Gastroesophageal sphincter (tissue), 4 donors: ENCODE data around the gene KBTBD6. TPM values are rescaled to one million over a fixed set of nuclear protein-coding genes. Genes with fewer than 3 reads are reported as not detected.
"Not testable (repeated sequence)": the region's sequence is repeated elsewhere in the genome, so short reads cannot be mapped to it uniquely, and the experiment has no call there.

Experiments used
- ATAC-seq: fragments of 150-250 bp; one replicate; pipeline ENCODE4 v1.9.1; 2016; ENCODE audit warnings: mild to moderate bottlenecking, moderate library complexity
- H3K27ac ChIP-seq, 4 donors: fragments of 200-600 bp; sonication (generic) in 3 of 4; 1 replicate in 3 of 4; 2 replicates in 1 of 4; pipeline ENCODE4 v1.5.1; 2016 to 2019
- H3K27me3 ChIP-seq: fragments of 200-600 bp; sonication (generic); one replicate; pipeline ENCODE4 v1.5.1; 2019
- H3K36me3 ChIP-seq, 2 donors: fragments of 200-600 bp; sonication (generic); one replicate each; pipeline ENCODE4 v1.5.1; 2019; ENCODE audit warnings: control low read depth in 1 of 2
- H3K4me1 ChIP-seq, 3 donors: fragments of 200-600 bp; sonication (generic); 1 replicate in 2 of 3; 2 replicates in 1 of 3; pipeline ENCODE4 v1.5.1; 2016 to 2019; ENCODE audit warnings: control low read depth in 2 of 3
- H3K4me3 ChIP-seq, 2 donors: fragments of 200-600 bp; sonication (generic); one replicate each; pipeline ENCODE4 v1.5.1; 2019; ENCODE audit warnings: mild to moderate bottlenecking in 1 of 2, moderate library complexity in 1 of 2
- H3K9me3 ChIP-seq, 3 donors: fragments of 200-600 bp; sonication (generic); one replicate each; pipeline ENCODE4 v1.5.1; 2017 to 2019; ENCODE audit warnings: control low read depth in 2 of 3
- CTCF ChIP-seq, 4 experiments: fragments of 200-600 bp in 2 of 4; fragments of 450-650 bp in 2 of 4; sonication (generic) in 1 of 4; IDR thresholded peaks; one replicate each; pipeline ENCODE4 v1.5.1; 2017 to 2019; ENCODE audit warnings: antibody characterized with exemption in 4 of 4, mild to moderate bottlenecking in 2 of 4, moderate library complexity in 2 of 4
- EP300 ChIP-seq: sonication (generic); formaldehyde crosslinking; IDR thresholded peaks from one replicate; pipeline ENCODE4 v1.6.1; 2017; ENCODE audit warnings: antibody characterized with exemption, mild to moderate bottlenecking
- POLR2A ChIP-seq, 2 donors: fragments of 450-650 bp; IDR thresholded peaks; one replicate each; pipeline ENCODE4 v1.6.1; 2017; ENCODE audit warnings: antibody characterized with exemption in 2 of 2, mild to moderate bottlenecking in 2 of 2, moderate library complexity in 1 of 2
- POLR2AphosphoS5 ChIP-seq: sonication (generic); formaldehyde crosslinking; IDR thresholded peaks from one replicate; pipeline ENCODE4 v1.6.1; 2017; ENCODE audit warnings: antibody characterized with exemption
- WGBS, 2 donors: methylation state at CpG; one replicate each; pipeline ENCODE4 v1.1.5; 2018; ENCODE audit warnings: low coverage in 1 of 2; 5-methylcytosine and 5-hydroxymethylcytosine counted together
- small RNA-seq, 4 donors: library from RNA; depleted of rRNA; stranded (forward); fragments of <200 nt; gene quantifications; one replicate each; pipeline ENCODE3, GENCODE V24; 2016
- total RNA-seq, 4 donors: library from RNA; depleted of rRNA; stranded (reverse); fragments of >200 nt; gene quantifications; one replicate each; pipeline ENCODE4 v1.1.0, GENCODE V29; 2016

The KBTBD6 gene
- total RNA-seq, 4 donors from 2014 or later = 6.1 to 9.8 (median 8.7) TPM

GRCh38 chr13:41107104-41107571 lies 25.5 kb downstream of the KBTBD6 start:
- no peaks in the 10 kb centered on the region for H3K9me3 ChIP-seq
- H3K27me3 ChIP-seq = no peaks in the 10 kb centered on the region
- no peak overlapping the region for H3K27ac ChIP-seq
- TF ChIP-seq CTCF (IDR thresholded peaks at IDR 0.05) = no peak
- no peak for TF ChIP-seq EP300
- TF ChIP-seq POLR2A (IDR thresholded peaks at IDR 0.05) = no peak
- no peak for TF ChIP-seq POLR2AphosphoS5
- no peaks in the 10 kb centered on the region for H3K36me3 ChIP-seq
- 87% methylated on average over 3 of the region's 15 CpGs; no CpG with 5 or more reads in 1 of the 2 donors for WGBS, 2 donors
- no peaks in the 10 kb centered on the region for H3K4me1 ChIP-seq
- peak; percentile 3 for ATAC-seq
- H3K4me3 ChIP-seq = no peak overlapping the region

GRCh38 chr13:41099986-41100385 lies 32.6 kb downstream of the KBTBD6 start:
- H3K9me3 ChIP-seq = no peaks in the 10 kb centered on the region
- TF ChIP-seq EP300 = no peak
- no peak for TF ChIP-seq POLR2A (IDR thresholded peaks at IDR 0.05)
- no peak for TF ChIP-seq POLR2AphosphoS5
- no peak for TF ChIP-seq CTCF (IDR thresholded peaks at IDR 0.05)
- no peaks in the 10 kb centered on the region for H3K27me3 ChIP-seq
- no peak overlapping the region for H3K4me3 ChIP-seq
- no peaks in the 10 kb centered on the region for H3K4me1 ChIP-seq
- no peak overlapping the region for H3K27ac ChIP-seq
- ATAC-seq = no peak
- no peaks in the 10 kb centered on the region for H3K36me3 ChIP-seq

- H3K27ac ChIP-seq = no peak overlapping the region
- 93 to 100% methylated on average over 1 of the region's 1 CpG for WGBS, 2 donors
- no peak for ATAC-seq
- H3K4me3 ChIP-seq = no peak overlapping the region
- no peaks in the 10 kb centered on the region for H3K36me3 ChIP-seq
- no peaks in the 10 kb centered on the region for H3K4me1 ChIP-seq
- no peak for TF ChIP-seq POLR2AphosphoS5
- no peak for TF ChIP-seq EP300
- no peak for TF ChIP-seq POLR2A (IDR thresholded peaks at IDR 0.05)
- no peak for TF ChIP-seq CTCF (IDR thresholded peaks at IDR 0.05)
- H3K27me3 ChIP-seq = no peaks in the 10 kb centered on the region
- no peaks in the 10 kb centered on the region for H3K9me3 ChIP-seq
These were observed 33.8 kb downstream of the KBTBD6 start for GRCh38 chr13:41098761-41099160.

- H3K27me3 ChIP-seq, H3K4me1 ChIP-seq, H3K9me3 ChIP-seq, H3K4me3 ChIP-seq, ATAC-seq, H3K27ac ChIP-seq, H3K36me3 ChIP-seq: not testable (repeated sequence)
- no CpG with 5 or more reads among the region's 2 CpGs for WGBS, 2 donors
These were observed 36.9 kb downstream of the KBTBD6 start for GRCh38 chr13:41095681-41096080.

- H3K27ac ChIP-seq = no peak overlapping the region
- no peaks in the 10 kb centered on the region for H3K9me3 ChIP-seq
- peaks cover 0 to 4% (median 0%) of the 10 kb centered on the region in 3 donors for H3K4me1 ChIP-seq
- 82 to 89% methylated on average over 1 of the region's 2 CpGs for WGBS, 2 donors
- peaks cover 0 to 35% of the 10 kb centered on the region in 2 donors for H3K36me3 ChIP-seq
- no peaks in the 10 kb centered on the region for H3K27me3 ChIP-seq
- ATAC-seq = no peak
- TF ChIP-seq EP300 (no peak), POLR2A (IDR thresholded peaks at IDR 0.05) (no peak)
- H3K4me3 ChIP-seq = no peak overlapping the region
These were observed 46.5 kb downstream of the KBTBD6 start for GRCh38 chr13:41085961-41086585.

GRCh38 chr13:41079725-41080124 lies 52.9 kb downstream of the KBTBD6 start:
- no peak for ATAC-seq
- Histone ChIP-seq H3K27me3 (no peaks in the 10 kb centered on the region), H3K36me3 (peaks cover 0 to 71% of the 10 kb centered on the region in 2 donors), H3K27ac (no peak overlapping the region), H3K9me3 (no peaks in the 10 kb centered on the region), H3K4me3 (no peak overlapping the region), H3K4me1 (no peaks in the 10 kb centered on the region)
- TF ChIP-seq EP300 (no peak), POLR2A (IDR thresholded peaks at IDR 0.05) (no peak), POLR2AphosphoS5 (no peak), CTCF (IDR thresholded peaks at IDR 0.05) (no peak)
- 83 to 97% methylated on average over 2 to 4 of the region's 4 CpGs for WGBS, 2 donors

Small RNA genes within 50 kb of the gene (small RNA-seq; reads per million reads assigned to genes)
- gene MIR3168 = 0 to 1.1 (median 0.23) reads per million in 4 donors
- gene RN7SL597P = 0 to 0.13 (median 0.04) reads per million in 4 donors

Other genes with a start within 250 kb of the KBTBD6 start
- 10 to 100 TPM; 58.2 to 86.6 (median 69.3) TPM for gene ELF1, start 113.5 kb downstream of the KBTBD6 start, total RNA-seq
- gene WBP4, start 71.3 kb downstream of the KBTBD6 start, total RNA-seq = 10 to 100 TPM; 19.3 to 33.1 (median 25.1) TPM
- gene KBTBD7, start 61.8 kb upstream of the KBTBD6 start, total RNA-seq = 10 to 100 TPM in 1 of 4 donors, 1 to 10 TPM in 3; 6.5 to 10.3 (median 8.6) TPM
- gene MTRF1, start 130.8 kb upstream of the KBTBD6 start, total RNA-seq = 10 to 100 TPM in 2 of 4 donors, 1 to 10 TPM in 2; 7.3 to 14.4 (median 10.2) TPM
- 10 to 100 TPM; 15.5 to 33.5 (median 17.1) TPM for gene NAA16, start 178.5 kb upstream of the KBTBD6 start, total RNA-seq